H9 (cell line): ENCODE measurements around the gene PTPRJ. TPM values are rescaled to one million over a fixed set of nuclear protein-coding genes. Genes with fewer than 3 reads are reported as not detected.

Experiments
- DNase-seq: peaks from one replicate; pipeline ENCODE4 v3.0.0-alpha.2; 2017
- H2AFZ ChIP-seq: one replicate; pipeline ENCODE4 v1.6.1; 2013; ENCODE audit warnings: mild to moderate bottlenecking, low read length, control low read depth, moderate library complexity
- H2AK5ac ChIP-seq: 2 replicates; pipeline ENCODE4 v1.6.1; 2013; ENCODE audit warnings: low read length, control low read depth, mixed read lengths; ENCODE audit not compliant: insufficient read length
- H2BK120ac ChIP-seq: one replicate; pipeline ENCODE4 v1.6.1; 2013; ENCODE audit warnings: low read depth, mild to moderate bottlenecking, low read length, control low read depth, inconsistent platforms; ENCODE audit not compliant: poor library complexity, severe bottlenecking
- H2BK12ac ChIP-seq: 2 replicates; pipeline ENCODE4 v1.6.1; 2013; ENCODE audit warnings: low read length, control low read depth, mixed read lengths, low read depth; ENCODE audit not compliant: insufficient read length
- H2BK15ac ChIP-seq: 2 replicates; pipeline ENCODE4 v1.6.1; 2013; ENCODE audit warnings: low read depth, low read length, control low read depth
- H2BK20ac ChIP-seq: one replicate; pipeline ENCODE4 v1.6.1; 2013; ENCODE audit warnings: low read depth, mild to moderate bottlenecking, low read length, control low read depth, inconsistent platforms; ENCODE audit not compliant: poor library complexity, severe bottlenecking
- H2BK5ac ChIP-seq: 2 replicates; pipeline ENCODE4 v1.6.1; 2013; ENCODE audit warnings: low read length, control low read depth, mixed read lengths; ENCODE audit not compliant: insufficient read length
- H3K14ac ChIP-seq: 2 replicates; pipeline ENCODE4 v1.6.1; 2013; ENCODE audit warnings: low read length, control low read depth; ENCODE audit not compliant: insufficient read depth
- H3K18ac ChIP-seq: 2 replicates; pipeline ENCODE4 v1.6.1; 2013; ENCODE audit warnings: low read depth, mild to moderate bottlenecking, mixed read lengths, low read length, control low read depth; ENCODE audit not compliant: insufficient read length
- H3K23ac ChIP-seq: 2 replicates; pipeline ENCODE4 v1.6.1; 2013; ENCODE audit warnings: low read length, control low read depth, mixed read lengths, low read depth; ENCODE audit not compliant: insufficient read length
- H3K23me2 ChIP-seq: 2 replicates; pipeline ENCODE4 v1.6.1; 2013; ENCODE audit warnings: low read depth, mild to moderate bottlenecking, mixed read lengths, low read length, control low read depth; ENCODE audit not compliant: insufficient read length, poor library complexity, severe bottlenecking
- H3K27ac ChIP-seq: 2 replicates; pipeline ENCODE4 v1.5.1; 2013; ENCODE audit warnings: low read length, control low read depth, mixed read lengths, low read depth; ENCODE audit not compliant: insufficient read length
- H3K27me3 ChIP-seq: 2 replicates; pipeline ENCODE4 v1.6.1; 2013; ENCODE audit warnings: low read length, control low read depth, inconsistent platforms; ENCODE audit not compliant: insufficient read depth
- H3K4ac ChIP-seq: 2 replicates; pipeline ENCODE4 v1.6.1; 2013; ENCODE audit warnings: low read depth, mild to moderate bottlenecking, control low read depth, inconsistent platforms, low read length, moderate library complexity
- H3K4me1 ChIP-seq: 2 replicates; pipeline ENCODE4 v1.6.1; 2013; ENCODE audit warnings: low read length, control low read depth, inconsistent platforms; ENCODE audit not compliant: insufficient read depth
- H3K4me2 ChIP-seq: 2 replicates; pipeline ENCODE4 v1.6.1; 2013; ENCODE audit warnings: low read length, control low read depth, mixed read lengths; ENCODE audit not compliant: insufficient read length, insufficient read depth
- H3K56ac ChIP-seq: 2 replicates; pipeline ENCODE4 v1.6.1; 2013; ENCODE audit warnings: low read depth, mild to moderate bottlenecking, mixed read lengths, low read length, control low read depth; ENCODE audit not compliant: insufficient read length
- H3K79me1 ChIP-seq: 2 replicates; pipeline ENCODE4 v1.6.1; 2013; ENCODE audit warnings: low read depth, mild to moderate bottlenecking, moderate library complexity, low read length, control low read depth, inconsistent platforms; ENCODE audit not compliant: insufficient read depth, poor library complexity, severe bottlenecking
- H3K79me2 ChIP-seq: 2 replicates; pipeline ENCODE4 v1.6.1; 2013; ENCODE audit warnings: low read length, control low read depth, inconsistent platforms; ENCODE audit not compliant: insufficient read depth
- H3K9ac ChIP-seq: 2 replicates; pipeline ENCODE4 v1.6.1; 2013; ENCODE audit warnings: low read length, control low read depth, mixed read lengths; ENCODE audit not compliant: insufficient read length; ENCODE audit errors: extremely low read depth
- H3K9me3 ChIP-seq: one replicate; pipeline ENCODE4 v1.6.1; 2013; ENCODE audit warnings: low read depth, low read length, inconsistent platforms; ENCODE audit not compliant: control insufficient read depth
- H3T11ph ChIP-seq: one replicate; pipeline ENCODE4 v1.6.1; 2013; ENCODE audit warnings: mild to moderate bottlenecking, low read length, control low read depth, inconsistent platforms
- H4K20me1 ChIP-seq: one replicate; pipeline ENCODE4 v1.6.1; 2013; ENCODE audit not compliant: control insufficient read depth, insufficient read length, insufficient read depth
- H4K5ac ChIP-seq: 2 replicates; pipeline ENCODE4 v1.6.1; 2013; ENCODE audit warnings: low read depth, mild to moderate bottlenecking, mixed read lengths, low read length, control low read depth; ENCODE audit not compliant: insufficient read length
- H4K8ac ChIP-seq: replicated peaks from 2 replicates; pipeline ENCODE4 v1.6.1; 2013; ENCODE audit warnings: low read length, control low read depth, mixed read lengths, low read depth; ENCODE audit not compliant: insufficient read length
- H4K91ac ChIP-seq: 2 replicates; pipeline ENCODE4 v1.6.1; 2013; ENCODE audit warnings: low read depth, mild to moderate bottlenecking, moderate library complexity, mixed read lengths, low read length, control low read depth; ENCODE audit not compliant: insufficient read length
- H3K27ac Mint-ChIP-seq, 3 experiments: 2 replicates in 2 of 3; 3 replicates in 1 of 3; pipeline ENCODE4 v1.8.0; 2020 to 2021; ENCODE audit warnings: mixed read lengths in 3 of 3, mild to moderate bottlenecking in 1 of 3, moderate library complexity in 1 of 3
- H3K27me3 Mint-ChIP-seq: 2 replicates; pipeline ENCODE4 v1.8.0; 2021; ENCODE audit warnings: low read depth, mild to moderate bottlenecking, moderate library complexity, mixed read lengths
- H3K36me3 Mint-ChIP-seq, 3 experiments: 2 replicates in 2 of 3; 3 replicates in 1 of 3; pipeline ENCODE4 v1.8.0; 2020 to 2021; ENCODE audit warnings: low read depth in 3 of 3, mixed read lengths in 3 of 3; ENCODE audit not compliant: insufficient read depth in 1 of 3
- H3K4me1 Mint-ChIP-seq, 2 experiments: 2 replicates each; pipeline ENCODE4 v1.8.0; 2020; ENCODE audit warnings: mixed read lengths in 2 of 2
- H3K4me3 Mint-ChIP-seq, 2 experiments: 2 replicates in 1 of 2; 3 replicates in 1 of 2; pipeline ENCODE4 v1.8.0; 2020 to 2021; ENCODE audit warnings: mild to moderate bottlenecking in 2 of 2, mixed read lengths in 2 of 2, moderate library complexity in 1 of 2
- H3K9me3 Mint-ChIP-seq, 2 experiments: 2 replicates in 1 of 2; 3 replicates in 1 of 2; pipeline ENCODE4 v1.8.0; 2020; ENCODE audit warnings: mild to moderate bottlenecking in 2 of 2, mixed read lengths in 2 of 2, moderate library complexity in 1 of 2
- WGBS: extraction: QIAGEN DNeasy Blood & Tissue Kit; methylation state at CpG from one replicate; pipeline ENCODE4 v1.1.7; 2013; ENCODE audit warnings: missing lambda C conversion rate, low lambda C conversion rate, mixed read lengths; ENCODE audit not compliant: insufficient read length; ENCODE audit errors: extremely low coverage; 5-methylcytosine and 5-hydroxymethylcytosine counted together
- total RNA-seq: library from RNA; stranded (reverse); gene quantifications from 2 replicates; pipeline ENCODE4 v1.2.1, GENCODE V29; 2021
- TF ChIP-seq, protein P1 (sequence below): fragments of 200-600 bp; sonication (generic); conservative IDR thresholded peaks from 3 replicates; pipeline ENCODE4 v1.8.0; 2021; ENCODE audit warnings: antibody characterized with exemption, mild to moderate bottlenecking

PTPRJ gene
- total RNA-seq, 1 experiment from 2014 or later, result 10.6 TPM

DNA sequence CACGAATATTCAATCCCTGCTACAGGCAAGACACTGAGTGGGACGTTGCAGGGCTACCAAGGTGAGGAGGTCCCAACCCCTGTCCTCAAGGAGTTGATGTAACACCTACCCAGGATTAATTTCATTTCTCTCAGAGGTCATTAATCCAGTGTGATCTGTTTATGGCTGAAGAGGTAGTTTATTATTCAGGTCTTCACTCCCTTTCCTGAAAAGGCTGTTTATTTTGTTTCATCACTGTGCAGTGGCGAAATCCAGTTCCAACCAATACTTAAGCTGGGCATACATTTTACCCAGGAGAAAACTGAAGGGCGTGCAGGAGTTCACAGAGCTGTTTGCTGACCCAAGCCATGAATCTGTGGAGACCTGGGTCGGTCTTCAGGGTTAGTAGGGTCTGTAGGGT is 2.7 kb upstream of the PTPRJ start:
- Mint-ChIP-seq H3K4me3 (no peak overlapping the region), H3K4me1 (peaks cover 28 to 42% of the 10 kb centered on the region in 2 experiments), H3K27ac (no peak overlapping the region), H3K36me3 (peaks cover 0 to under 1% (median under 1%) of the 10 kb centered on the region in 3 experiments; a peak in 1 of 7 replicates), H3K9me3 (no peaks in the 10 kb centered on the region; a peak in 1 of 5 replicates), H3K27me3 (peaks cover 20% of the 10 kb centered on the region)
- H2BK20ac ChIP-seq, result no peak overlapping the region
- no peak overlapping the region for H2AK5ac ChIP-seq
- H4K91ac ChIP-seq, result no peak overlapping the region
- H3K27ac ChIP-seq, result no peak overlapping the region
- DNase-seq, result no peak
- no peak overlapping the region for H2BK15ac ChIP-seq
- TF ChIP-seq, protein P1, sequence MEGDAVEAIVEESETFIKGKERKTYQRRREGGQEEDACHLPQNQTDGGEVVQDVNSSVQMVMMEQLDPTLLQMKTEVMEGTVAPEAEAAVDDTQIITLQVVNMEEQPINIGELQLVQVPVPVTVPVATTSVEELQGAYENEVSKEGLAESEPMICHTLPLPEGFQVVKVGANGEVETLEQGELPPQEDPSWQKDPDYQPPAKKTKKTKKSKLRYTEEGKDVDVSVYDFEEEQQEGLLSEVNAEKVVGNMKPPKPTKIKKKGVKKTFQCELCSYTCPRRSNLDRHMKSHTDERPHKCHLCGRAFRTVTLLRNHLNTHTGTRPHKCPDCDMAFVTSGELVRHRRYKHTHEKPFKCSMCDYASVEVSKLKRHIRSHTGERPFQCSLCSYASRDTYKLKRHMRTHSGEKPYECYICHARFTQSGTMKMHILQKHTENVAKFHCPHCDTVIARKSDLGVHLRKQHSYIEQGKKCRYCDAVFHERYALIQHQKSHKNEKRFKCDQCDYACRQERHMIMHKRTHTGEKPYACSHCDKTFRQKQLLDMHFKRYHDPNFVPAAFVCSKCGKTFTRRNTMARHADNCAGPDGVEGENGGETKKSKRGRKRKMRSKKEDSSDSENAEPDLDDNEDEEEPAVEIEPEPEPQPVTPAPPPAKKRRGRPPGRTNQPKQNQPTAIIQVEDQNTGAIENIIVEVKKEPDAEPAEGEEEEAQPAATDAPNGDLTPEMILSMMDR, result no peak
- H3K9ac ChIP-seq, result no peak overlapping the region
- H4K5ac ChIP-seq, result no peak overlapping the region
- H3K4me2 ChIP-seq, result no peak overlapping the region
- H3K18ac ChIP-seq, result no peak overlapping the region
- no peaks in the 10 kb centered on the region for H4K20me1 ChIP-seq
- H4K8ac ChIP-seq, result no peak overlapping the region
- peaks cover 11% of the 10 kb centered on the region for H3K23me2 ChIP-seq
- H3K4me1 ChIP-seq, result peaks cover 4% of the 10 kb centered on the region; the same call in 1 of the 2 replicates
- no peak overlapping the region for H2BK12ac ChIP-seq
- H2BK120ac ChIP-seq, result no peak overlapping the region
- H3K79me2 ChIP-seq, result 0 out of 2 replicates have a peak, but pooled peaks cover 2% of the 10 kb centered on the region
- H3K27me3 ChIP-seq, result no peaks in the 10 kb centered on the region
- H3K79me1 ChIP-seq, result no peaks in the 10 kb centered on the region
- H2BK5ac ChIP-seq, result no peak overlapping the region
- no CpG with 5 or more reads among the region's 5 CpGs for WGBS
- no peak overlapping the region for H2AFZ ChIP-seq
- H3K23ac ChIP-seq, result no peak overlapping the region
- no peak overlapping the region for H3K4ac ChIP-seq
- H3K9me3 ChIP-seq, result no peaks in the 10 kb centered on the region
- H3T11ph ChIP-seq, result no peak overlapping the region
- no peak overlapping the region for H3K56ac ChIP-seq
- no peak overlapping the region for H3K14ac ChIP-seq
